GM12873 (cell line): ENCODE data around the gene CPOX.

Experiments used
- TF ChIP-seq, protein P1 (sequence below): IDR thresholded peaks from 2 replicates; pipeline ENCODE4 v1.5.1; 2012; ENCODE audit warnings: low read depth, mild to moderate bottlenecking, moderate library complexity, low read length, control low read depth; ENCODE audit not compliant: insufficient read depth; ENCODE audit errors: missing control alignments

The CPOX gene

DNA sequence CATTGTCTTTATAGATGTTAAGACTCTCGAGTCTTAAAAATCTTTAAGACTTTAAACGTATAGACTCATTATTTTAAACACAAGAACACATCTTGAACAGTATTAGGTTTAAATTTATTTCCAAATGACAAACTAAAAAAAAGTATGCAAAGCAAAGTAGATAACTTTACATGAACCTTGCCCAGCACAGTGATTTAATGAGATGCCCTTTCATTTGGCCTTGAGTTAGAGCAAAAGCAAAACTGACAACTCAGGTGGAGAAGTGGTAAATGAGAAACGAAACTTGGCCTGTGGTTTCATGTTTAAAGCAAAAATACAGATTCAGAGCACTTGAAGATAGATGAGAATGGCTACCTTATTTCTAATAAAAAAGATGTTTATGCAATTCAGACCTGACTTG, 53.1 kb downstream of the CPOX start:
- TF ChIP-seq, protein P1, sequence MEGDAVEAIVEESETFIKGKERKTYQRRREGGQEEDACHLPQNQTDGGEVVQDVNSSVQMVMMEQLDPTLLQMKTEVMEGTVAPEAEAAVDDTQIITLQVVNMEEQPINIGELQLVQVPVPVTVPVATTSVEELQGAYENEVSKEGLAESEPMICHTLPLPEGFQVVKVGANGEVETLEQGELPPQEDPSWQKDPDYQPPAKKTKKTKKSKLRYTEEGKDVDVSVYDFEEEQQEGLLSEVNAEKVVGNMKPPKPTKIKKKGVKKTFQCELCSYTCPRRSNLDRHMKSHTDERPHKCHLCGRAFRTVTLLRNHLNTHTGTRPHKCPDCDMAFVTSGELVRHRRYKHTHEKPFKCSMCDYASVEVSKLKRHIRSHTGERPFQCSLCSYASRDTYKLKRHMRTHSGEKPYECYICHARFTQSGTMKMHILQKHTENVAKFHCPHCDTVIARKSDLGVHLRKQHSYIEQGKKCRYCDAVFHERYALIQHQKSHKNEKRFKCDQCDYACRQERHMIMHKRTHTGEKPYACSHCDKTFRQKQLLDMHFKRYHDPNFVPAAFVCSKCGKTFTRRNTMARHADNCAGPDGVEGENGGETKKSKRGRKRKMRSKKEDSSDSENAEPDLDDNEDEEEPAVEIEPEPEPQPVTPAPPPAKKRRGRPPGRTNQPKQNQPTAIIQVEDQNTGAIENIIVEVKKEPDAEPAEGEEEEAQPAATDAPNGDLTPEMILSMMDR: no peak

DNA sequence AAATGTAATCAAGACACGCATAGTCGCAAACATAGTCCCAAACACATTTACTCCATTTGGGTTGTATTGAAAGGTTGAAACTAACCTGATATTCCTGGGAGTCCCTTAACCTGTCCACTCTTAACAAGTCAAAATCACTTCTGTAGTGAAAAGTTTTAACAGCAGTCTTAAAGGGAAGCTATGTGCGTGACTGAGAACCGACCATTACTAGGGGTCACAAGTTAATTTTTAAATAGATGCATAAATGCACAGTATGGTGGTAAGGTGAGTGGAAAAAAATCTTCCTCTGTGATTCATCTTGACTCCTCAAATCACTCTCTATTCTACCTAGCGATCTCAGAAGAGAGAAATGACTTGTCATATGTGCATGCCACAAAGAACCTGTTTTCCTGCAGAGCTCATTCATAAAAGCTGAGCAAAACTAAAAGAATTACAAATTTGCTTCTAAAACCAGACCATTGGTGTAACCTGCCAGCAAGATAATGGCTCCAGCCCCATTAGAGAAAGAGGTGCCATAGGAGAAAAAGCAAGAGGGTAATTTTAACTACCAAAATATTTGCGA, 56.9 kb downstream of the CPOX start:
- TF ChIP-seq, protein P1: no peak

DNA sequence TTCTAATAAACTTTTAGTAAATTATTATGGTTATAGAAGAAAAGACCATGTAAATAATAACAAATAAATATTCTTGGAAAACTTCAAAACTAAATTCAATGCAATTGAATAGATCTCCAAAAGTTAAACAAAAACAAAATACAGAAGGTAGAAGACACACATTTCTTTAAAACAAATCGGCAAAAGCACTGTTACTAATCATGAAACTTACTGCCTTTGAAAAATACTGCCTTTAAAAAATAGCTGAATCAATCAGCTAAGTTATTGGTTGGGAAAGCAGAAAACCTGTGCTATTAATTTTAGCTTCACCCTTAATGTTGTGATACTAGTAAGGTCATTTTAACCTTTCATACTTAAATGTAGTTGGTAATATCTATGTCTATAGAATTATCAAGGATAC, 58.7 kb downstream of the CPOX start:
- TF ChIP-seq, protein P1: no peak

DNA sequence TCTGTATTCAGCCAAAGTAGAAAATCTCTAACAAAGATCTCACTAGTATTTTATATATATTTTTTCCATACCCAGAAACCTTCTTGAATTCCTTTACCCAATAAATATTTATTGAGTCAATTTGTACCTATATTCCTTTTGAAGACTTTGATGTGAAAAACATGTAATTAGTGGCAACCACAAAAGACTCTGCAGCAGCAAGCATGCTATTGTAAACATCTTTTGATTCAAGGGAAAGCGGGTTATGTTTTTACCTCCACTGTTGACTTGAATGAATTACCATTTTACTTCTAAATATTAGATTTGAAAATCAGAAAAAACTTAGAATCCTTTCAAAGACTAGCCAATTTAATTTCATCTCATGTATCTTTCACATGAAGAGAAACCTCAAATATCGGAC, 59.2 kb downstream of the CPOX start:
- TF ChIP-seq, protein P1: no peak

DNA sequence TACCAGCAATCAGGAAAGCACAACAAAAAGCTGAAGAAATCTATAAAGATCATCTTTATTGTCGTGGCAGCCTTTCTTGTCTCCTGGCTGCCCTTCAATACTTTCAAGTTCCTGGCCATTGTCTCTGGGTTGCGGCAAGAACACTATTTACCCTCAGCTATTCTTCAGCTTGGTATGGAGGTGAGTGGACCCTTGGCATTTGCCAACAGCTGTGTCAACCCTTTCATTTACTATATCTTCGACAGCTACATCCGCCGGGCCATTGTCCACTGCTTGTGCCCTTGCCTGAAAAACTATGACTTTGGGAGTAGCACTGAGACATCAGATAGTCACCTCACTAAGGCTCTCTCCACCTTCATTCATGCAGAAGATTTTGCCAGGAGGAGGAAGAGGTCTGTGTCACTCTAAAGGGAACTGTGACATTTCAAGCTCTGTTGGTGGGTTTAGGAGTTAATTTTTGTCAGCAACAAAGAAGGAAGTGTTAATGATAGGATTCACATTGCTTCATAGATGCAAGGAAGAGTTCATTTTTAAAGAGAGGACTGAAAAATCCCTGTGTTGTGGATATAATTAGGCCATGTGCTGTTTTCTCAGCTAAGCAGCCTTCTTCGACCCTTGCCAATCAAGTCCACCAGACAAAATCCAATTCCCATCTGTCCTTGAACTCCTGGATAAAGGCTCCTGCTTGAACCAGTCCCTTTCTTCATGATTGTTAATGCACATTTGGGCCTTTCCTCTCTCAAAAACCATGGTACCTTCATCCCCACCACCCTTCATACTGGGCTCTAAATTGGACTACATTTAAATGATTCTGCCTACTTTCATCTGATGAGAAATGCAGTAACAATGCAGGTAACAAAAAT, 60.5 kb downstream of the CPOX start:
- TF ChIP-seq, protein P1: no peak

DNA sequence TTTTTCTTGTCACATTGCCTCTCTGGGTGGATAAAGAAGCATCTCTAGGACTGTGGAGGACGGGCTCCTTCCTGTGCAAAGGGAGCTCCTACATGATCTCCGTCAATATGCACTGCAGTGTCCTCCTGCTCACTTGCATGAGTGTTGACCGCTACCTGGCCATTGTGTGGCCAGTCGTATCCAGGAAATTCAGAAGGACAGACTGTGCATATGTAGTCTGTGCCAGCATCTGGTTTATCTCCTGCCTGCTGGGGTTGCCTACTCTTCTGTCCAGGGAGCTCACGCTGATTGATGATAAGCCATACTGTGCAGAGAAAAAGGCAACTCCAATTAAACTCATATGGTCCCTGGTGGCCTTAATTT, 61.2 kb downstream of the CPOX start:
- TF ChIP-seq, protein P1: no peak

DNA sequence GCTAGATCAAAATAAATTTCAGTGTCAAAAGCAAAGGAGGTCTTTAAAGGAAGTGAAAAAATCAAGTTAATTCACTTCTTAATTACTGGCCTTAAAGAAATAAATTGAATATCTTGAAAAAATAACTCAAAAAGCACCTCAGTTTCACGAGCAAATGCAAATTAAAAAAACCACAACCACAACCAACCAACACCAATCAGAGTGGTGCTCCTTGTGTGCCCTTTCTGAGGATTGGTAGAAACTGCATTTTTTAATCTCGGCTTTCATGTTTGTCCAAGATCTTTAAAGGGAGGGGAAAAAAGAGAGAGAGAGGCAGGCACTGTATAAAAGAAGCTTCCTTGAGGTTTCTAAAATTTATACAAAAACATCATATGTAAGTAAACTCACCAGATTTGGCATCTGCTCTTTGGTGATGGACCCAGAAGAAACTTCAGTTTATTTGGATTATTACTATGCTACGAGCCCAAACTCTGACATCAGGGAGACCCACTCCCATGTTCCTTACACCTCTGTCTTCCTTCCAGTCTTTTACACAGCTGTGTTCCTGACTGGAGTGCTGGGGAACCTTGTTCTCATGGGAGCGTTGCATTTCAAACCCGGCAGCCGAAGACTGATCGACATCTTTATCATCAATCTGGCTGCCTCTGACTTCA, 61.7 kb downstream of the CPOX start, which contains the start of gene GPR15:
GPR15 (plus strand) TSS at position 357 of the 653 bp plus-strand sequence; CDS start at position 413, 56 bp downstream.
- TF ChIP-seq, protein P1: no peak
